H9 (cell line): ENCODE data around the gene SLC12A6. TPM values are rescaled to one million over a fixed set of nuclear protein-coding genes. Genes with fewer than 3 reads are reported as not detected.

ENCODE experiments used
- DNase-seq: peaks from one replicate; pipeline ENCODE4 v3.0.0-alpha.2; 2017
- H2AFZ ChIP-seq: one replicate; pipeline ENCODE4 v1.6.1; 2013; ENCODE audit warnings: mild to moderate bottlenecking, low read length, control low read depth, moderate library complexity
- H2AK5ac ChIP-seq: 2 replicates; pipeline ENCODE4 v1.6.1; 2013; ENCODE audit warnings: low read length, control low read depth, mixed read lengths; ENCODE audit not compliant: insufficient read length
- H2BK120ac ChIP-seq: one replicate; pipeline ENCODE4 v1.6.1; 2013; ENCODE audit warnings: low read depth, mild to moderate bottlenecking, low read length, control low read depth, inconsistent platforms; ENCODE audit not compliant: poor library complexity, severe bottlenecking
- H2BK12ac ChIP-seq: 2 replicates; pipeline ENCODE4 v1.6.1; 2013; ENCODE audit warnings: low read length, control low read depth, mixed read lengths, low read depth; ENCODE audit not compliant: insufficient read length
- H2BK15ac ChIP-seq: 2 replicates; pipeline ENCODE4 v1.6.1; 2013; ENCODE audit warnings: low read depth, low read length, control low read depth
- H2BK20ac ChIP-seq: one replicate; pipeline ENCODE4 v1.6.1; 2013; ENCODE audit warnings: low read depth, mild to moderate bottlenecking, low read length, control low read depth, inconsistent platforms; ENCODE audit not compliant: poor library complexity, severe bottlenecking
- H2BK5ac ChIP-seq: 2 replicates; pipeline ENCODE4 v1.6.1; 2013; ENCODE audit warnings: low read length, control low read depth, mixed read lengths; ENCODE audit not compliant: insufficient read length
- H3K14ac ChIP-seq: 2 replicates; pipeline ENCODE4 v1.6.1; 2013; ENCODE audit warnings: low read length, control low read depth; ENCODE audit not compliant: insufficient read depth
- H3K18ac ChIP-seq: 2 replicates; pipeline ENCODE4 v1.6.1; 2013; ENCODE audit warnings: low read depth, mild to moderate bottlenecking, mixed read lengths, low read length, control low read depth; ENCODE audit not compliant: insufficient read length
- H3K23ac ChIP-seq: 2 replicates; pipeline ENCODE4 v1.6.1; 2013; ENCODE audit warnings: low read length, control low read depth, mixed read lengths, low read depth; ENCODE audit not compliant: insufficient read length
- H3K23me2 ChIP-seq: 2 replicates; pipeline ENCODE4 v1.6.1; 2013; ENCODE audit warnings: low read depth, mild to moderate bottlenecking, mixed read lengths, low read length, control low read depth; ENCODE audit not compliant: insufficient read length, poor library complexity, severe bottlenecking
- H3K27ac ChIP-seq: 2 replicates; pipeline ENCODE4 v1.5.1; 2013; ENCODE audit warnings: low read length, control low read depth, mixed read lengths, low read depth; ENCODE audit not compliant: insufficient read length
- H3K27me3 ChIP-seq: 2 replicates; pipeline ENCODE4 v1.6.1; 2013; ENCODE audit warnings: low read length, control low read depth, inconsistent platforms; ENCODE audit not compliant: insufficient read depth
- H3K4ac ChIP-seq: 2 replicates; pipeline ENCODE4 v1.6.1; 2013; ENCODE audit warnings: low read depth, mild to moderate bottlenecking, control low read depth, inconsistent platforms, low read length, moderate library complexity
- H3K4me1 ChIP-seq: 2 replicates; pipeline ENCODE4 v1.6.1; 2013; ENCODE audit warnings: low read length, control low read depth, inconsistent platforms; ENCODE audit not compliant: insufficient read depth
- H3K4me2 ChIP-seq: 2 replicates; pipeline ENCODE4 v1.6.1; 2013; ENCODE audit warnings: low read length, control low read depth, mixed read lengths; ENCODE audit not compliant: insufficient read length, insufficient read depth
- H3K56ac ChIP-seq: 2 replicates; pipeline ENCODE4 v1.6.1; 2013; ENCODE audit warnings: low read depth, mild to moderate bottlenecking, mixed read lengths, low read length, control low read depth; ENCODE audit not compliant: insufficient read length
- H3K79me1 ChIP-seq: 2 replicates; pipeline ENCODE4 v1.6.1; 2013; ENCODE audit warnings: low read depth, mild to moderate bottlenecking, moderate library complexity, low read length, control low read depth, inconsistent platforms; ENCODE audit not compliant: insufficient read depth, poor library complexity, severe bottlenecking
- H3K79me2 ChIP-seq: 2 replicates; pipeline ENCODE4 v1.6.1; 2013; ENCODE audit warnings: low read length, control low read depth, inconsistent platforms; ENCODE audit not compliant: insufficient read depth
- H3K9ac ChIP-seq: 2 replicates; pipeline ENCODE4 v1.6.1; 2013; ENCODE audit warnings: low read length, control low read depth, mixed read lengths; ENCODE audit not compliant: insufficient read length; ENCODE audit errors: extremely low read depth
- H3K9me3 ChIP-seq: one replicate; pipeline ENCODE4 v1.6.1; 2013; ENCODE audit warnings: low read depth, low read length, inconsistent platforms; ENCODE audit not compliant: control insufficient read depth
- H3T11ph ChIP-seq: one replicate; pipeline ENCODE4 v1.6.1; 2013; ENCODE audit warnings: mild to moderate bottlenecking, low read length, control low read depth, inconsistent platforms
- H4K20me1 ChIP-seq: one replicate; pipeline ENCODE4 v1.6.1; 2013; ENCODE audit not compliant: control insufficient read depth, insufficient read length, insufficient read depth
- H4K5ac ChIP-seq: 2 replicates; pipeline ENCODE4 v1.6.1; 2013; ENCODE audit warnings: low read depth, mild to moderate bottlenecking, mixed read lengths, low read length, control low read depth; ENCODE audit not compliant: insufficient read length
- H4K8ac ChIP-seq: replicated peaks from 2 replicates; pipeline ENCODE4 v1.6.1; 2013; ENCODE audit warnings: low read length, control low read depth, mixed read lengths, low read depth; ENCODE audit not compliant: insufficient read length
- H4K91ac ChIP-seq: 2 replicates; pipeline ENCODE4 v1.6.1; 2013; ENCODE audit warnings: low read depth, mild to moderate bottlenecking, moderate library complexity, mixed read lengths, low read length, control low read depth; ENCODE audit not compliant: insufficient read length
- H3K27ac Mint-ChIP-seq, 3 experiments: 2 replicates in 2 of 3; 3 replicates in 1 of 3; pipeline ENCODE4 v1.8.0; 2020 to 2021; ENCODE audit warnings: mixed read lengths in 3 of 3, mild to moderate bottlenecking in 1 of 3, moderate library complexity in 1 of 3
- H3K27me3 Mint-ChIP-seq: 2 replicates; pipeline ENCODE4 v1.8.0; 2021; ENCODE audit warnings: low read depth, mild to moderate bottlenecking, moderate library complexity, mixed read lengths
- H3K36me3 Mint-ChIP-seq, 3 experiments: 2 replicates in 2 of 3; 3 replicates in 1 of 3; pipeline ENCODE4 v1.8.0; 2020 to 2021; ENCODE audit warnings: low read depth in 3 of 3, mixed read lengths in 3 of 3; ENCODE audit not compliant: insufficient read depth in 1 of 3
- H3K4me1 Mint-ChIP-seq, 2 experiments: 2 replicates each; pipeline ENCODE4 v1.8.0; 2020; ENCODE audit warnings: mixed read lengths in 2 of 2
- H3K4me3 Mint-ChIP-seq, 2 experiments: 2 replicates in 1 of 2; 3 replicates in 1 of 2; pipeline ENCODE4 v1.8.0; 2020 to 2021; ENCODE audit warnings: mild to moderate bottlenecking in 2 of 2, mixed read lengths in 2 of 2, moderate library complexity in 1 of 2
- H3K9me3 Mint-ChIP-seq, 2 experiments: 2 replicates in 1 of 2; 3 replicates in 1 of 2; pipeline ENCODE4 v1.8.0; 2020; ENCODE audit warnings: mild to moderate bottlenecking in 2 of 2, mixed read lengths in 2 of 2, moderate library complexity in 1 of 2
- CTCF ChIP-seq: fragments of 200-600 bp; sonication (generic); conservative IDR thresholded peaks from 3 replicates; pipeline ENCODE4 v1.8.0; 2021; ENCODE audit warnings: antibody characterized with exemption, mild to moderate bottlenecking
- WGBS: extraction: QIAGEN DNeasy Blood & Tissue Kit; methylation state at CpG from one replicate; pipeline ENCODE4 v1.1.7; 2013; ENCODE audit warnings: missing lambda C conversion rate, low lambda C conversion rate, mixed read lengths; ENCODE audit not compliant: insufficient read length; ENCODE audit errors: extremely low coverage; 5-methylcytosine and 5-hydroxymethylcytosine counted together
- total RNA-seq: library from RNA; stranded (reverse); gene quantifications from 2 replicates; pipeline ENCODE4 v1.2.1, GENCODE V29; 2021

SLC12A6 gene
- total RNA-seq, 1 experiment from 2014 or later = 11.1 TPM

- no peaks in the 10 kb centered on the region for H4K20me1 ChIP-seq
- no peak overlapping the region for H3K56ac ChIP-seq
- no peak overlapping the region for H3K4ac ChIP-seq
- H3K79me1 ChIP-seq = no peaks in the 10 kb centered on the region
- H2BK12ac ChIP-seq = no peak overlapping the region
- H3K4me1 ChIP-seq = no peaks in the 10 kb centered on the region
- no peak overlapping the region for H2BK5ac ChIP-seq
- no peak overlapping the region for H3K23ac ChIP-seq
- H4K5ac ChIP-seq = no peak overlapping the region
- no peaks in the 10 kb centered on the region for H3K36me3 Mint-ChIP-seq
- no peak overlapping the region for H2BK15ac ChIP-seq
- no peak overlapping the region for H2AK5ac ChIP-seq
- no peak overlapping the region for H2BK120ac ChIP-seq
- H4K91ac ChIP-seq = no peak overlapping the region
- H3K4me1 Mint-ChIP-seq = peaks cover 3 to 4% of the 10 kb centered on the region in 2 experiments
- no peak overlapping the region for H3K4me2 ChIP-seq
- WGBS = 100% methylated on average over 1 of the region's 2 CpGs
- no peak for TF ChIP-seq CTCF
- no peak overlapping the region for H3K18ac ChIP-seq
- H2BK20ac ChIP-seq = no peak overlapping the region
- no peak overlapping the region for H3K9ac ChIP-seq
- no peaks in the 10 kb centered on the region for H3K9me3 Mint-ChIP-seq
- no peak overlapping the region for H3K27ac ChIP-seq
- no peak for DNase-seq
- no peak overlapping the region for H3K14ac ChIP-seq
- no peaks in the 10 kb centered on the region for H3K9me3 ChIP-seq
- peaks cover under 1% of the 10 kb centered on the region for H3K23me2 ChIP-seq
- H3T11ph ChIP-seq = no peak overlapping the region
- no peaks in the 10 kb centered on the region for H3K27me3 ChIP-seq
- no peak overlapping the region for H3K4me3 Mint-ChIP-seq
- H4K8ac ChIP-seq = no peak overlapping the region
- no peak overlapping the region for H2AFZ ChIP-seq
- H3K79me2 ChIP-seq = no peaks in the 10 kb centered on the region
- H3K27ac Mint-ChIP-seq = no peak overlapping the region
- peaks cover 3% of the 10 kb centered on the region; the same call in 1 of the 2 replicates for H3K27me3 Mint-ChIP-seq
These were observed 5.8 kb downstream of the SLC12A6 start for GRCh38 chr15:34331809-34332208.
